ENCODE results near the gene SMPX. TPM values are rescaled to one million over a fixed set of nuclear protein-coding genes. Genes with fewer than 3 reads are reported as not detected.

SMPX gene
- polyA plus RNA-seq, 4 donors = 0.25 to 0.39 (median 0.29) TPM

DNA sequence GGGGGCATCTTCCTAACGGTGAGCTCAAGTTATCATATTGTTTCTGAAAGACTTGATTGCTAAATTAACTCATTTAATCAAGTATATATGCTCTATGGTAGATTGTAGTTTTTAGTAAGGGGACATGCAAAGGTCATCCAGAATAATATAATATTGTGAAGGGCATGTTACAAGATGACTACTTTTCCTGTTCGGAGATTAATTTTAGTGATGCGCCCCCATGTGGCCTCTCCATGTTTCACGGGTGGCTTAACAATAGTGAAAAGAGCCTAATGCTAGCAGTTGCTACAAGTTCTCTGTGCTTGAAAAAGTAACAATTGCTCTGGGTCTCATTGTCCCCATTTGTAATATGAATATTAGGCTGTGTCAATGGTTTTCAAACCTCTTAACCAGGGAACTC, 12.2 kb downstream of the SMPX start:
- no peak for DNase-seq (ENCODE audit: low read depth in 4 of 4, low spot score in 3 of 4)

DNA sequence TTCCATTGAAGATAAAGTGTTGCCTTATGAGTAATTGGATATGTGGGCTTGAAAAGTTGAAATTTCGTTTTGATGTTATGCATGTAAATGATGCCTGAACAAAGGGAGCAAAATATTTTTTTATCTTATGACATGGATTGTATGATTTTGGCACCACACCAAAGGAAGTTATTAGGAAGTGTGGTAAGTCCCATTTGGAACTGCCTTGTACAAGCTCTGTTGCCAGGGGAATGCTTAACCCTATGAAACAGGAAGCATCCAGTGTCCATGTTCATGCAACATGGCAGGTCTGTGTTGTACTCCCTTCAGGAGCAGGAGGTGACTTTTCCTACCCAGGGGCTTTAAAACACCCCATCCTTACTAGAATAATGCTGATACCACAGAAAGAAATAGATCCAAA, 13.2 kb downstream of the SMPX start:
- DNase-seq (ENCODE audit: low read depth in 4 of 4, low spot score in 3 of 4) = no peak

DNA sequence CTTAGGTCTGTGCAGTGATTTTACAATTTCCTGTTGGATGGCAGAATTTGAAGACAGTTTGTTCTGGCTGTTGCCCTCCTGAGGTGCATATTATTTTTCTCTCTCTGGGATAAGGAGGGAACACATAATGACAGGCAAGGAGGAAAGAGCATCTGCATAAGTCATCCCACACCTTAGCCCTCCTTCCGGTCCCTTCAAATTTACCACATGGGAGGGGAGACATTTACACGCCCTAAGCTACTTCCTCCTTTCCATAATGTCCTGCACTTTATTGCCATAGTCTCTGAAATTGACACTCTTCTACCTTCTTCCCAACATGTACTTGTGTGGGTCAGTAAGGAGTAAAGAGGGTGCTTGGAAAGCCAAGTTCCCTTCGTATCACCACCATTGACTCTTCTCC, 13.9 kb downstream of the SMPX start:
- DNase-seq (ENCODE audit: low read depth in 4 of 4, low spot score in 3 of 4) = no peak

DNA sequence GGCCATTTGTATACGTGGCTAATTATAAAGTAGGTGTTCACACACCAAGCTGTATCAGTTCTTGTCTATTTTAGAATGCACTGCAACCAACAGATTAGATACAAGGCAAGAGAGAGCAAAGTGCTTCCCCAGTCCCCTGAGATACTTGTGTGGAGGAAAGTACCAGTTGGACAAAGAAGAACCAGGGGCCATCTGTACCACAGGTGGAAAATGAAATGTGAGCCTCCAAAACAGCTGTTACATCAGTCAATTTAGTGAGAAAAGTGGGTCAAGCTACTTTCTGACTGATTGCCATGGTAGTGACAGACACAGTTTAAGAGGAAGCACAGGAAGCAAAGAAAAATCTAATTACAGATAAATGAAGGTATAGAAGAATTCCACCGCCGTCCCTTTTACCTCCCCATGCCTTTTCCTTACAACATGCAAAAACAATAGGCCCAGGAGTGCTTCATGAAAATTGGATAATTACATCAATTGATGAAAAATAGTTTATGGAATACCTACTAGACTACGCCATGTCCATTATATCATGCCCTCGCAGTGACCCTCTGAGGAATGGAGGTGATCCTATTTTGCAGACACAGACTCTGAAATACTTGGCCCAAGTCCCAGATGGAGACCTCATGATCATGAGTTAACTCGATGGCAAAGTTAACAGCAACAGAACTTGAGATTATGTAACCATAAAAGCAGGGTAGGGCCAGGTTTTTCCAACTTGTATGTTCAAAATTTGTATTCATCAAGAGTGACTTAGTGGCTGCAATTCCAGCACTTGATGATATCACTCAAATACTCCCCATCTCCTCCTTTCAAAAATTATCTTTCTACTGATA, 15.8 kb downstream of the SMPX start:
- DNase-seq (ENCODE audit: low read depth in 4 of 4, low spot score in 3 of 4) = no peak

DNA sequence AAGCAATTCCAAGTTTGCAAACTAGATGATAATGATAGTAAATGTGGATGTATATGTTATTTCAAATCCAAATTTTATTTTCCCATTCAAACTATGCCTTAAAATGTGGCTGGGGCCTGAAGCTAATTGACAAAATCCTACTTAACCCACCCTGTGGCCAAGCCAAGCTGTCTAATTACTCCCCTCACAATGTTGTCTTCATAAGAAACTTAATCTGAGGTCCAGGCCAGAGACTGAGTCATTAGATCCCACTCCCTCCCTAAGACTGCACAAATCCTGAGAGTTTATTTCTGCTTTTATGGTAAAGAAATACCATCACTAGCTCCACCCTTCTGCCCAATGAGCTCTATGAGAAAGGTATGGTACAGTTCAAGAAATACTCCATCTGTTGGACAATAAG, 16.6 kb downstream of the SMPX start:
- DNase-seq (ENCODE audit: low read depth in 4 of 4, low spot score in 3 of 4) = no peak

DNA sequence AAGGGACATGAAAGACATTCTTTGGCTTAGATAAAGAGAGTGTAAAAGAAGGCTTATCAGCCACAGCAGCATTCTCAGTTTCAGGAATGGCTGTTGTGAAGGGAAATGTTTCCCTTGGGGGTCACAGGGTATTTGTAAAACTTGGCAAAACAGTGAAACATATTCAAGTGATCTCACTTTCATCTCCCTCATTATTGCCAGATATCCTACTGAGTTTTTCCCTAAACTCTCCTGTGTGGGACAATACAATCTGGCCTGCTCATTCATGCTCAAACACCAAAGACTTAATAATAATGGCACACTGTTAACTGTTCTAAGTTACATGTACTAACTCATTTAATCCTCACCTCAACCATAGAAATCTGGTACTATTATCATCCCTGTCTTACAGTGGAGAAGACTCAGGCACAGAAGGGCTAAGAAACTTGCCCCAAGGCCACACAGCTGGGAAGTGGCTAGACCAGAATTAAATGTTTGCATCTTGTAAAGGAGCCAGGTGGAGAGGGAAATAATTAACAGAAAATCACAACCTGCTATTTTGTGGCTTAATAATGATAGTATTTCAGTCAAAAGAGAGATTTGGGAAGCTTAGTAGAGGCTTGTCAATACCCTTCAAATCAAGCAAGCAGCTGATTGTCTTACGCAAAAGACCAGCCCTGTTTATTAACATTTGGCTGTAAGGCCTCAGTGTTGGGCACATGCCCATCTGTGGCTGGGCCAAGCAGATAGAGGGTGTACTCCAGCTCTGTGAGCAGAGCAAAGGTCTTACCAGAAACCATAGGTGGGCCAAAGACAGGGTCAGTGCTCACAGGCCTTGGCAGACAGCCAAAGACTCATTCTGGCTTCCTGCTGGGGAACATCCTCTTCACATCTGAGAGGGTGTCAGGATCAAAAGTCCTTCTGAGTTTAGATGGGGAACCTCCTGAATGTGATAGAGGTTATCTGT, 17.3 kb downstream of the SMPX start:
- no peak for DNase-seq (ENCODE audit: low read depth in 4 of 4, low spot score in 3 of 4)

DNA sequence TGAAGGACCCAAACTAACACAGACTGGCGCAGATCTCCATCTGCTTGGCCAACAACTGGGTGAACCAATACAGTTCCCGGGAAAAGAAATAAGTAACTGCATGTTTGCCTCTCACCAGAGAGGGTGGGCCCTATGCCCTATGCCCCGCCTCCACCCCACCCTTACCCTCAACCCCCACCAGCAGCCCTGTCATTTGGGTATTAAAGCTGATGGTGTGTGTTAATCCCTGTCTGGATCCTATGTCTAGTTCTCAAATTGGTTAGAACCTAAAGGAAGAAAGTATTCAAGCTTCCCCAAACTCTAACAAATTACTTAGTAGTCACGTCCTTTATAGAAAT, 19.0 kb downstream of the SMPX start:
- DNase-seq (ENCODE audit: low read depth in 4 of 4, low spot score in 3 of 4) = no peak

DNA sequence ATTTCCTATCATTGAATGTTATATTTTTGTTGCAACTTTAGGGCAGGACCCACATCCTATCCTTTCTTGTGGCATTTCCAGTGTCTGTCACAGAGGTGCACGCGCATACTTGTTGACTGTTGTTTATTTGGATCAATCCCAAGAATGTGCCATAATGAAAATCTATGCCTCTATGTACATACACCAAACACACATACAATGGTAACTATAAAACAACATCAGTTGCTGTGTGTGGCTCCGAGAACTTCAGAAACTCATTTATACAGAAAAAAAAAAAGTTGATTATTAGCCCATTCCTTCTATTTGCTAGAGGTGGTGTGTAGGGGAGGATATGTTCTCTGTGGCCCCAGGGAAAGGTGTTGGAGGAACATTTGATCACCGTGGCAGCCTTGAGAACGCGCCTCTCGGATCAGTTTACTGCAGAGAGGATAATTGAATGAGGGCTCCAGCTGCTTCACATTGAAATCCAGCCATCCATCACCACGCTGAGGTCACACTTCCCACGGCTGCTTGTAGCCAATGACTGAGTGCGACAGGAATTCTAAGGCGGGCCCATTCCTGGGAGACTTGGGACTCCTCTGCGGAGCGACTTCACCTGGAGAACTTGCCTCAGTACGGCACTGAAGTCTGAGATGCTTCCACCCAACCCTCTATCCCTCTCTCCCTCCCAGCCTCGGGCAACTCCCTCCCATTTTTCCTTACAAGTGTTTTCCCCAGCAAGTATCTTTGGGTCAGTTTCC, 19.5 kb downstream of the SMPX start:
- peak in 1 of 4 donors; percentile 38 for DNase-seq (ENCODE audit: low read depth in 4 of 4, low spot score in 3 of 4)

DNA sequence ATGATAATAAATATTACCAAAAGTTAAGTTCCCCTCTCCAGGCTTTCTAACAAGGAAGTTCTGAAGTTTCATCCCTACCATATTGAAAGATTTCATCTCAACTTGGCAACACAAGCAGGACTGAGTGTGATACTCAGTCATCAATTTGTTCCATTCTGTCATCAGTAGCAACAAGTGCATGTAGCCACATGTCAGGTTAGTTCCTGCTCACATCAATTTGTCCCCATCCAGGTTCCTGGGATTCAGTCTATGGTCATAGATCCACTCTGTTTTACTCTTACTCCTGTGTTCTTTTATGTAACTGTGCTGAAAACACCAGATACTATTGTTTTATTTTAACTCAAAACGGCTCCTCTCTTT, 22.2 kb downstream of the SMPX start:
- no peak for DNase-seq (ENCODE audit: low read depth in 4 of 4, low spot score in 3 of 4)

DNA sequence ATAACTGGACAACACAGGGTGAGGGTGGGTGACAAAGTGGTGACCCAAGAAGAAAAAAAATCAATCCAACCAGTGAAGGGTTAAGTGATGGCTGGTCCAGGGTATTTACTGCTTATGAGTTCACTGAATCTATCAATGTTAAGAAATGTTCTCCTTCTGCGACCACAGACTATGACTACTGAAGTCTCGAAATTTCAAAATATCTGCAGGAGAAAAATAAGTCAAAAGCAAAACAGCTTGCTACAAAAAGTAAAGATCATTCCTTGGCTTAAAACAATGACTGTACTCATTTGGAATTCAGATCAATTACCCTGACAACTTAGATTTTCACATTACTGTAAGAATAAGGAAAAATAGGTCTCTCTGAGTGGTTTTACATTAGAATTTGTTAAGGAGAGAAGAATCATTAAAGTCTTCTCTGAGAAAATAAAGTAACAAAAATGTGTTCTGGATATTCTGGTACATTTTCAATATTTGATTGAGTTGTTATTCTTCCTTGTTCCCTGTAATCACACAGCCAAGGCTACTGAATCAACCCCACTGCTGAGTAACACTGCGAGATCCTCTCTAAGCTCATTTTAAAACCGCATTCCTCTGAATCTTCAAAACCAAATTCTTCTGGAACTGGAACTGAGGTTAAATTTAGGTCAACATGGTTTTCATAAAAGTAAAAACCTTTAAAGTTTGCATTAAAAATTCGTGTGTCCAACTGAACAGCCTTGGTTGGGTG, 22.7 kb downstream of the SMPX start:
- no peak for DNase-seq (ENCODE audit: low read depth in 4 of 4, low spot score in 3 of 4)

DNA sequence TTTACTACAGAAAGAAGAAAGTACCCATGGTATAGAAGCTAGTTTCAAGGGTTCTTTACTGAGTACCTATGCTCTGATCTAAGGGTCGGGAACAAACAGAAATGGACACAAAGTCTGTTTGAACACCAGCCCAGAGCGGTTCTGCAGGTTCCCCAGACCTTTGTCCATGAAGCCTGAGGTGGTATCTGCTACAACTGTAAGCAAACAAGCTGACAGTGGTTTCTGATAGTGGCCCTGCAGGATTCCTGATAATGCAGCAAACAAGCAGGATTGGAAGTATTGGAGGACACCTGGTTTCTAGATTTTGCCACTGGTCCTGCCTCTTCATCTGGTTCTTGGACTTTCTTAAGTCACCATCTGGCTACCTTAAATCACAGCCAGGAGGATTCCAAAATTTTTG, 23.7 kb downstream of the SMPX start:
- no peak for DNase-seq (ENCODE audit: low read depth in 4 of 4, low spot score in 3 of 4)

DNA sequence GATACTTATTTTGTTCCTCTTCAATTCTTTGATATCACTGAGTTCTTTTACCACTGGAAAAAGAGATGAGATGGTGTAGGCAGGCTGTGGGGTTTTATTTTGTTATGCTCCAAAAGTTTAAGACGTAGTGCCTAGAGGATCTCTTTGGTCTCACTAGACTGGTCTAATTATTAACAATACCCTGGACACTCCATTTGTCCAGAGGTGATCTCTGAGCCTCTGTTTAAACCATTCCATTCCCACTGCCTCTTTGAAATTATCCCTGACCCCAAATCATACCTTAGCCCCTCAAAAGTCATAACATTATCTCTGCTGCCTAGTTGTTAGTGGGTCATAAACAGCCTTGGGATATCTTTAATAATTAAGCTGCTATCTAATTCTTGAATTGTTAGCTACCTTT, 24.2 kb downstream of the SMPX start:
- DNase-seq (ENCODE audit: low read depth in 4 of 4, low spot score in 3 of 4) = no peak

DNA sequence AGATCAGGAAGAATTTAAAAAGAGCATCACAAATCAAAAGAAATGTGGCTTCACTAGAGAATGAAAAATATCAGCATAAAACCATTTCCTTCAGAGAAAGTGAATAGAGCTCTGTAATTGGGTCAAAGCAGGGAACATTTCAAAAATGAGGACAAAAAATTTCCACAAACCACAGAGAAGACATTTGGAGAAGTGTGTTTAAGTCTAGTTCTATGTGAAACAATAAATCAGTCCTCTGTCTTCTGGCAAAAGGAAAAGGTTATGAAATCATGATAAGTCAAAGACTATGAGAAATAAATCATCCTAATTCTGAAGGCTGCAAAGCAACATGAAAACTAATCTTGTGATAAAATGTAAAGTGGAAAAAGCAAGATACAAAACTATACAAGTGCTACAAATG, 27.9 kb downstream of the SMPX start:
- no peak for DNase-seq (ENCODE audit: low read depth in 4 of 4, low spot score in 3 of 4)

DNA sequence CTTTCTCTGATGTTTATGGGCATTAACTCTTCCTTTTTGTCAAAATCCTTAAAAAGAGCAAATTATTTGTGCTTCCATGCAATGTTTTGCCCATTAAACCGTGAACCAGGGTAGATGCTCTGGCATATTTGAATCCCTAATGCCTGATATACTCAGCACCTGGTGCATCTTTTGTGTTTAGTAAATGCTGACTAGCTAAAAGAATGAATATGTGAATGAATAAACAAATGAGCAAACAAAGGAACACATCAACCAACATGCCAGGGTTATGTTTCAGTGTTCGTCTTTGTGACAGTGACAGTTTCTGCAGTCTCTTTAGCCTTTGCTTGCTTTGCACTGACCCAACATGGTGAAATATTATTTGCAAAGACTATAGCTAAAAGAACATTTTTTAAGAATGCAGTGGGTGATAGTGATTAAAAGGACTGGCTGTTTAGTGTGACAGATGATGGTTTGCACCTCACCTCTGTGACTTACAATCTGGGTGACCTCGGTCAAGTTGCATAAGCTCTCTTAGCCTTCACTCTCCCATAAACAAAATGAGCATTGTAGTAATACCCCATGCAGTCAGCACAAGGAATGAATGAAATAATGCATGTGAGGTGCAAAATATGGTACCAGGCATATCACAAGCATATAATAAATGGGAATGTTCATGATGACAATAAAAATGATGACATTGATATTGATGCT, 29.5 kb downstream of the SMPX start:
- no peak for DNase-seq (ENCODE audit: low read depth in 4 of 4, low spot score in 3 of 4)

DNA sequence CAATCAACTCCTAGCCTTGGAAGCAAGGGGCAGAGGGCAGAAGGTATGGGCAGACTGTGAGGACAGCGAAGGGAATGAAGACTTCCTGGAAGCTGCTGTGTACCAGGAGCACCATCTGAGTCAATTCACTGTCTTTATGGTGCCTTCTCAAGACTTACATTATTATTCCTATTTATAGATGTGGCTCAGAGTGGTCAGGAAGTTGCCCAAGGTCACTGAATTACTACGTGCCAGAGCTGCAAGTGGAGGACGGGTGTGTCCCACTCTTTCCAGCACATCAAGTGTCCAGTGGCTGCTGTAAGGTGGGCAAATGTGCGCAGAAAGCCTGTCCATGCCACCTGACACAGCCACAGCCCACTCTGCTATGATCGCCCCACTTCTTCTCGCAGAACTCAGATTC, 32.0 kb downstream of the SMPX start:
- DNase-seq (ENCODE audit: low read depth in 4 of 4, low spot score in 3 of 4) = no peak

DNA sequence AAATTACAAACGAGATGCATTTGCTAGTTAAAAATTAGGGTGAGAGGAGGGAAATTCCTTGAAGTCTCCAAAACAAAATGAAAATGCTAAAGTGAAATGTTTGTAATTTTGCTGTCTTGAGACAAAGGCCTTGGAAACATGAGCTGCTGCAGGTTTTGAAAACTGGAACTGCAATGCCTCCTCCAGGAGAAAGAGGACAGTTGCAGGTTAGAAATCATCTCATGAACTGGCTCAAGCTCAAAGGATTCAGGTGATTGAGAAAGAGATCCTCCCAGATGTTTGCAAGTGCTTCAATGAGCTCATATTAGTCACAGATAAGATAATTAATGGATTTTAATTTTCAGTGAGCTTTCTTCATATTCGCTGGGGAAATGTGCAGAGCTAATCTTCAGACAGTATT, 32.4 kb downstream of the SMPX start:
- no peak for DNase-seq (ENCODE audit: low read depth in 4 of 4, low spot score in 3 of 4)

DNA sequence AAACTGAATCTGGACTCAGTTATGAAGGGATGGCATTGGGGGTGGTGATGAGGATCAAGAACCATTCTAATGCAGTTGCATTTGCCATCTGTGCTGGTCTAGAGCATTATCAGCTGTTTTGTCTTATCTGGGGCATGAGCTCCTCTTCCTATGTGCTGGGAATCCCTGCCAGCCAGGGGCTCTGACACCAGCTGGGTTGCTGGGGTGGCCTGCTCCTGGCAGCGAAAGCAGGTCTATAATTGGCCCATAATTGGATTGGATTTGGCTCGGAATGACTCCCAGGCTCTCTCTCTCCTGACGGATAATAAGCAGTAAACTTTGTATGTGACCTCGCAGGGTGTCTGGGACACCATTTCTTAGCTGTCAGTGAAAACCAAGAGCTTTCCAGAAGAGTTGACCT, 34.1 kb downstream of the SMPX start:
- DNase-seq (ENCODE audit: low read depth in 4 of 4, low spot score in 3 of 4) = no peak

DNA sequence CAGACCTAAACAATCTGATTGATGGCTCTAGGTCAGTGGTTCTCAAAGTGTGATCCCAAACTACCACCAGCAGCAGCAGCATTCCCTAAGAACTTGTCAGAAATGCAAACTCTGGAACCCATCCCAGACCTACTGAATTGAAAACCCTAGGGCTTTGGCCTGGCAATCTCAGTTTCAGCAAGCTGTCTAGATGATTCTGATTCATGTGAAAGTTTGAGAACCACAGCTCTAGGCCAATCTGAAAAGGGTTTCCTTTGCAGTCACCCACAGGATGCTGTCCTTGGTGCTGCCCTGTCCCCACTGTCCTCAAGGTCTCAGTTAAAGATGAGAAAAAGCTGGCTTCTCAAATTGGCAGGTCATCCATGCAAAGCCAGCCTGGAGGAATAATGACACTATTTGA, 34.8 kb downstream of the SMPX start:
- DNase-seq (ENCODE audit: low read depth in 4 of 4, low spot score in 3 of 4) = no peak

DNA sequence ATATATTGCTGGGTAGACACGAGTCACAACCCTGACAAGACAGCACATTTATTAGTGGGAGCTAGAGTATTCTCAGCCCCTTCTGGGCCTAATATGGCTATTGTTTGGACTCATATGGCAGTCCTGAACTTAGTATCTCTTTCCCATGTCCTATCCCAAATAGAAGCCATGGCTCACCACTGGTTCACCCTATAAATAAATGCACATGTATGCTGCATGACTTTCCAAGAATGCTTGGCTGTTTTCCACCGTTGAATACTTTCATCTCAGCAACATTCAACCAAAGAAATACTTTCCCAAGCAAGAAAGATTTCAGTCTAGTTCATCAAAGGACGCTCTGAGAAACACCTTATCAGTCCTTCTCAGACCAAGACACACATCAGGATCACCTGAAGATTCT, 36.7 kb downstream of the SMPX start:
- DNase-seq (ENCODE audit: low read depth in 4 of 4, low spot score in 3 of 4) = no peak

DNA sequence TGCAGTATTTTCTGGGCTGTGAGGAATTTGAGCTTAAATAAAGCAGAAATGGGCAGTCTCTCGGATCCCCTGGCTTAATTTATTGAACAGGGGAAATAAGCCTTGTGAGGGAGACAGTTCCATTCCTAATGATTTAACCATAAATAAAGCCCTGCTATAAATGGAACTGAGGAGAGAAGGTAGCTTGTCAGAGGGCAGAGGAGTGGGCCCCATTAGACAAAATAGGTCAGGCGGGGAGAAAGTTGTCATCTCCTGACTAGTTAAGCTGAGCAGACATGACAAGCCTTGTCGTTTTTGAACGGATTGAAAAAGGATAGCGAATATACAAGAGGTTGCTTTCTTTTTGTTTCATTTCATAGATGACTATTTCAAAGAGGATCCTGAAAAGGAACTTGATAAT, 39.3 kb downstream of the SMPX start:
- DNase-seq (ENCODE audit: low read depth in 4 of 4, low spot score in 3 of 4) = no peak

All from right renal pelvis (tissue), 4 donors.